Ovary (tissue), 3 donors: Measurements from ENCODE around the gene NAGLU.
A peak's percentile ranks its signal among the peaks of the same experiment; 100 is the strongest.

Experiments
- CTCF ChIP-seq, 3 donors: fragments of 450-650 bp in 2 of 3; fragments of 200-600 bp in 1 of 3; IDR thresholded peaks; one replicate each; pipeline versions ENCODE4 v1.5.1 to v1.8.0; 2016 to 2022; ENCODE audit warnings: antibody characterized with exemption in 3 of 3, mild to moderate bottlenecking in 1 of 3
- EP300 ChIP-seq: sonication (generic); formaldehyde crosslinking; IDR thresholded peaks from one replicate; pipeline ENCODE4 v1.6.1; 2017; ENCODE audit warnings: antibody characterized with exemption
- POLR2A ChIP-seq: fragments of 450-650 bp; IDR thresholded peaks from one replicate; pipeline ENCODE4 v1.6.1; 2017; ENCODE audit warnings: antibody characterized with exemption, mild to moderate bottlenecking, moderate library complexity
- donor health status: DM: no; HTN: no; CAD: no.

- TF ChIP-seq CTCF (IDR thresholded peaks at IDR 0.05) (peak in 1 of 3 donors; percentile 8), POLR2A (no peak), EP300 (no peak)
Measured at GRCh38 chr17:42535155-42536047, 640 bp upstream of the NAGLU start.
